Mononuclear cell (primary cell): ENCODE results near the gene ZNF610. TPM values are rescaled to one million over a fixed set of nuclear protein-coding genes. Genes with fewer than 3 reads are reported as not detected.
A peak's percentile ranks its signal among the peaks of the same experiment; 100 is the strongest.
"Not testable (repeated sequence)": the region's sequence is repeated elsewhere in the genome, so short reads cannot be mapped to it uniquely, and the experiment has no call there.

ENCODE experiments used
- H3K27me3 ChIP-seq: 2 replicates; pipeline ENCODE4 v1.6.0; 2011; ENCODE audit warnings: low read length, control low read depth; ENCODE audit not compliant: insufficient read depth
- H3K4me1 ChIP-seq: 2 replicates; pipeline ENCODE4 v1.5.1; 2011; ENCODE audit warnings: mild to moderate bottlenecking, low read length, control low read depth; ENCODE audit not compliant: insufficient read depth
- H3K4me3 ChIP-seq: 2 replicates; pipeline ENCODE4 v1.5.1; 2011; ENCODE audit warnings: mild to moderate bottlenecking, low read length, moderate library complexity
- H3K9me3 ChIP-seq: 2 replicates; pipeline ENCODE4 v1.5.1; 2011; ENCODE audit warnings: low read depth, mild to moderate bottlenecking, control low read depth, low read length
- total RNA-seq: library from RNA; depleted of rRNA; stranded (reverse); fragments of >200 nt; gene quantifications from one replicate; pipeline ENCODE4 v1.2.3, GENCODE V29; 2012

The ZNF610 gene
- total RNA-seq = 0.52 TPM

DNA sequence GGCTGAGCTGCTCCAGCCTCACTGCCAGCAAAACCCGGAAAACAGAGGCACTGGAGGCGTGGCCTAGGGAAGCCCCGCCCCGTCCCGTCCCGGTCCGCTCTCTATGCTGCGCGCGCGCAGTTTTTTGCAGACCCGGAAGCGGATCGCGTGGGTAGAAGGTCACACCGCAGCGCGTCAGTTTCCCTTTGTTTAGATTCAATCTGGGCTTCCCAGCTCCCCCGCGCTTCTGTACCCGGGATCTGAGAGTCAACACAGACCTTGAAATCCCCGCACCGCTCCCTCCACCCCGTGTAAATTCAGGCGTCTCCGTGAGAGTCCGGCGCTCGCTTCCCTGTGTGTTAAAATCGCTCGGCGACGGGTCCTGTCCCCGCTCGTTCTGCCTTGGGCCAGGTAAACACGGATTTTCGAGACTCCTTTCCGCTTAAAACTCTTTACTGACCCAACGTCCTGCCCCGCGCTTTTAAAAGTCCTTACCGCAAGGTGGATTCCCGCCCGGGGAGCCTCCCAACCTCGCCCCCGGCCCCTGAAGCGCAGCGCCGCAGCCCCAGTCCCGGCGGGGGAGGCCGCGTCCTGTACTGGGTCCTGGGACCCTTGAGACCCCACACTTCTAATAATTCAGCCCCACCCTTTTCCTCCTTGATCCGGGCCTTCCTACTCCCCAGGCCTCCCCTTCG is at the start of gene ZNF610:
TSS of gene ZNF610 (plus strand) at position 127 of the 674 bp plus-strand sequence. CDS start 12,930 bp downstream, outside the sequence.
- no peaks in the 10 kb centered on the region for H3K27me3 ChIP-seq
- H3K9me3 ChIP-seq = peaks cover 25% of the 10 kb centered on the region
- peak within 1 kb of the TSS; percentile 80 for H3K4me3 ChIP-seq
- peaks cover 10% of the 10 kb centered on the region for H3K4me1 ChIP-seq

- H3K9me3 ChIP-seq = peaks cover 24% of the 10 kb centered on the region
- no peak overlapping the region for H3K4me3 ChIP-seq
- H3K4me1 ChIP-seq = no peaks in the 10 kb centered on the region
- H3K27me3 ChIP-seq = no peaks in the 10 kb centered on the region
These were observed 49.8 kb upstream of the ZNF610 start for GRCh38 chr19:52286256-52286655.

GRCh38 chr19:52291781-52292180 is 44.3 kb upstream of the ZNF610 start:
- Histone ChIP-seq H3K4me1 (peaks cover 5% of the 10 kb centered on the region), H3K9me3 (peaks cover 12% of the 10 kb centered on the region), H3K4me3 (no peak overlapping the region), H3K27me3 (no peaks in the 10 kb centered on the region)

- peaks cover 12% of the 10 kb centered on the region for H3K9me3 ChIP-seq
- not testable (repeated sequence) for H3K27me3 ChIP-seq, H3K4me3 ChIP-seq
- peaks cover 11% of the 10 kb centered on the region for H3K4me1 ChIP-seq
These were observed 43.1 kb upstream of the ZNF610 start for GRCh38 chr19:52292946-52293345.

DNA sequence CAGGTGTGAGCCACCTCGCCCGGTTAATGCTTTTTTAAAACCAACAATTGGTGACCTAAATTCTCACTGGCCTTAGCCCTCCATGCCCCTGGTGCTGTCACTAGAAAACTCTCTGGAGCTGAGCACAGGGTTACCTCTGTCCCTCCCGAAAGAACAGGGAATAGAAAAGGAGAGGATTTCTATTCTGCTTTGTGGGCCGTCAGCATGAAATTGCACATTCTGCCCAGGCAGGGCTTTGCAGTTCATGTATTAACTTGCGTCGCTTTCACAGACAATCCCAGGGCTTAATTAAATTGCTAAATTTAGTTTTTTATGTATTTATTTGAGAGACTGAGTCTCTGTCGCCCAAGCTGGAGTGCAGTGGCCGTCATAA is 39.7 kb upstream of the ZNF610 start:
- peaks cover 7% of the 10 kb centered on the region for H3K9me3 ChIP-seq
- peak overlapping the region; percentile 86 for H3K4me3 ChIP-seq
- H3K4me1 ChIP-seq = peaks cover 14% of the 10 kb centered on the region
- H3K27me3 ChIP-seq = no peaks in the 10 kb centered on the region

DNA sequence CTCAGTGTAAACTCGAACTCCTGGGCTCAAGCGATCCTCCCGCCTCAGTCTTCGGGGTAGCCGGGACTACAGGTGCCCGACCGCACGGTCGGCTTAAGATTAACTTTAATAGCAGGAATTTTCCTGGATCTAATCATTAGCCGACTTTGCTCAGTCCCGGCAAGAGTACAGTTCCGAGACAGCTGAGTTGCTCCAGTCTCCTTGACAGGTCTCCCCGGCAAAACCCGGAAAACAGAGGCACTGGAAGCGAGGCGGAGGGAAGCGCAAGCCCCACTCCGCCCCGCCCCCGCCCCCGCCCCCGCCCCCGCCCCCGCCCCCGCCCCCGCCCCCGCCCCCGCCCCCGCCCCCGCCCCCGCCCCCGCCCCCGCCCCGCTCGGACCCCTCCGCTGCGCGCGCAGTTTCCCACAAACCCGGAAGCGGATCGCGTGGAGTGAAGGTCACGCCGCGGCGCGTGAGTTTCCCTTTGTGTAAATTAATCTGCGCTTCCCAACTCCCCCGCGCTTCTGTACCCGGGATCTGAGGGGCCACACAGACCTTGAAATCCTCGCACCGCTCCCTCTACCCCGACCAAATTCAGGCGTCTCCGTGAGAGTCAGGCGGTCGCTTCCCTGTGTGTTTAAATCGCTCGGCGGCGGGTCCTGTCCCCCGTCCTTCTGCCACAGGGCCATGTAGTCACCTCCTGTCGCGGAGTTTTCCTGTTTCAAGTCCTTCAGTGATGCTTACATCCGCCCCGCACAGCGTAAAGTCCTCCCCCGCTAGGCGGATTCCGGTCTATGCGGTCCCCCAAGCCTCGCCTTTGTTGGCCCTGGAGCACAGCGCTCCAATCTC is 39.1 kb upstream of the ZNF610 start, which contains the start of gene ZNF480:
TSS of gene ZNF480 (plus strand) at position 397 of the 828 bp plus-strand sequence. CDS start 3,244 bp downstream, outside the sequence.
- Histone ChIP-seq H3K27me3 (no peaks in the 10 kb centered on the region), H3K4me1 (peaks cover 14% of the 10 kb centered on the region), H3K4me3 (peak within 1 kb of the TSS; percentile 86), H3K9me3 (peaks cover 7% of the 10 kb centered on the region)

- H3K4me1 ChIP-seq = peaks cover 14% of the 10 kb centered on the region
- peak overlapping the region; percentile 81 for H3K4me3 ChIP-seq
- no peaks in the 10 kb centered on the region for H3K27me3 ChIP-seq
- H3K9me3 ChIP-seq = peaks cover 15% of the 10 kb centered on the region
These were observed 38.3 kb upstream of the ZNF610 start for GRCh38 chr19:52297601-52298364.

DNA sequence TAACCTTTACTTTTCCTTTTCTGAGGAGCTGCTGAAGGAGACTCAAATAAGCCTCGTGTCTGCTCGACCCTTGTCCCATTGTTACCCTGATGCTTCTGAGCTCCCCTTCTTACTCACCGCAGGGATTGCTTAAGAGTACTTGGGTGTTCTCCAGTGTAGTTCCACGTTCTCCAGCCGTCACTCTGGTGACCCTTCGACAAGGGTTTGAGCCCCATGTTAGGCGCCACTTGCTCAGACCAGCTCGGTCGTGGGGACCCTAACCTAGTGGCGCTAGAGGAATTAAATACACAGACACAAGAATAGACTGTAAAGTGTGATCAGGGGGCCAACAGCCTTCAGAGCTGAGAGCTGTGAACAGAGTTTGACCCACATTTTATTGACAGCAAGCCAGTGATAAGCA is 28.8 kb upstream of the ZNF610 start:
- Histone ChIP-seq H3K4me3 (no peak overlapping the region), H3K27me3 (no peaks in the 10 kb centered on the region), H3K4me1 (no peaks in the 10 kb centered on the region), H3K9me3 (peaks cover 73% of the 10 kb centered on the region)

DNA sequence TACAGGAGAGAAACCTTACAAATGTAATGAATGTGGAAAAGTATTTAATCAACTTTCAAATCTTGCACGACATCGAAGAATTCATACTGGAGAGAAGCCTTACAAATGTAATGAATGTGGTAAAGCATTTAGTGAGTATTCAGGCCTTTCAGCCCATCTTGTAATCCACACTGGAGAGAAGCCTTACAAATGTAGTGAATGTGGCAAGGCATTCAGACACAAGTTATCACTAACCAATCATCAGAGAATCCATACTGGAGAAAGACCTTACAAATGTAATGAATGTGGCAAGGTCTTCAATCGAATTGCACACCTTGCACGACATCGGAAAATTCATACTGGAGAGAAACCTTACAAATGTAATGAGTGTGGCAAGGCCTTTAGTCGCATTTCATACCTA is 13.6 kb upstream of the ZNF610 start:
- Histone ChIP-seq H3K4me3 (no peak overlapping the region), H3K9me3 (peaks cover 96% of the 10 kb centered on the region), H3K27me3 (no peaks in the 10 kb centered on the region), H3K4me1 (no peaks in the 10 kb centered on the region)

GRCh38 chr19:52331757-52332156 is 4.3 kb upstream of the ZNF610 start:
- peaks cover 5% of the 10 kb centered on the region for H3K4me1 ChIP-seq
- H3K27me3 ChIP-seq = no peaks in the 10 kb centered on the region
- H3K4me3 ChIP-seq = no peak overlapping the region
- peaks cover 63% of the 10 kb centered on the region for H3K9me3 ChIP-seq

GRCh38 chr19:52335768-52336116 is 301 bp upstream of the ZNF610 start:
- Histone ChIP-seq H3K4me3 (peak overlapping the region; percentile 80), H3K27me3 (no peaks in the 10 kb centered on the region), H3K9me3 (peaks cover 30% of the 10 kb centered on the region), H3K4me1 (peaks cover 10% of the 10 kb centered on the region)

GRCh38 chr19:52336791-52337381 is 843 bp downstream of the ZNF610 start:
- H3K9me3 ChIP-seq = peaks cover 19% of the 10 kb centered on the region
- H3K4me3 ChIP-seq = peak overlapping the region; percentile 80
- no peaks in the 10 kb centered on the region for H3K27me3 ChIP-seq
- peaks cover 10% of the 10 kb centered on the region for H3K4me1 ChIP-seq

GRCh38 chr19:52339022-52339421 is 3.0 kb downstream of the ZNF610 start:
- H3K9me3 ChIP-seq, H3K27me3 ChIP-seq, H3K4me1 ChIP-seq, H3K4me3 ChIP-seq: not testable (repeated sequence)

- no peak overlapping the region for H3K4me3 ChIP-seq
- no peaks in the 10 kb centered on the region for H3K4me1 ChIP-seq
- H3K27me3 ChIP-seq = no peaks in the 10 kb centered on the region
- peaks cover 6% of the 10 kb centered on the region for H3K9me3 ChIP-seq
These were observed 7.5 kb downstream of the ZNF610 start for GRCh38 chr19:52343548-52343947.

DNA sequence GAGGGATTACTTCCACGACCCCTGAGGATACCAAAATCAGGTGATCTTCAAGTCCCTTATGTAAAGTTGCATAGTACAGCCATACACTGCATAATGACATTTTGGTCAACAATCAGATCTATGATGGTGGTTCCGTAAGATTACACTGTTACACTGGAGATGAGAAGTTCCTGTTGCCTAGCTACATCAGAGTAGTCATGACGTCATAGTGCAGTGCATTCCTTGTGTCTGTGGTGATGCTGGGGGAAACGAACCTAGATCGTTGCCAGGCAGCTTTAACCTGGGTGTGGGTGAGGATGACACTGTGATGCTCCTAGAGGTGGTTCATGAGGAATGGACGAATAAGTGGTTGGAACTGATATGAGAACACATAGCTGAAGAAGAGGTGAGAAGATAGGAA is 9.1 kb downstream of the ZNF610 start:
- Histone ChIP-seq H3K4me1 (no peaks in the 10 kb centered on the region), H3K9me3 (peaks cover 6% of the 10 kb centered on the region), H3K4me3 (no peak overlapping the region), H3K27me3 (no peaks in the 10 kb centered on the region)
